Coronary artery (tissue), 2 donors: Measurements from ENCODE around the gene PDK4.

Experiments used
- DNase-seq: peaks from one replicate; pipeline ENCODE4 v3.0.0-alpha.2; 2017; ENCODE audit warnings: low spot score
- H3K27ac ChIP-seq, 2 donors: fragments of 200-600 bp; sonication (generic); one replicate each; pipeline ENCODE4 v1.5.1; 2016 to 2019
- H3K4me3 ChIP-seq: fragments of 200-600 bp; sonication (generic); 2 replicates; pipeline ENCODE4 v1.5.1; 2016; ENCODE audit warnings: mild to moderate bottlenecking, moderate library complexity
- CTCF ChIP-seq: fragments of 200-600 bp; sonication (generic); IDR thresholded peaks from one replicate; pipeline ENCODE4 v1.5.1; 2019; ENCODE audit warnings: antibody characterized with exemption

The PDK4 gene

GRCh38 chr7:95594185-95594584, 2.1 kb downstream of the PDK4 start:
- Histone ChIP-seq H3K27ac (peak overlapping the region; percentile 74 to 90), H3K4me3 (peak overlapping the region; percentile 98)
- no peak for DNase-seq
- TF ChIP-seq CTCF = no peak

- no peak for TF ChIP-seq CTCF
- no peak for DNase-seq
- H3K4me3 ChIP-seq = peak overlapping the region; percentile 98
- peak overlapping the region; percentile 81 to 90 for H3K27ac ChIP-seq
Measured at GRCh38 chr7:95593343-95593742, 3.0 kb downstream of the PDK4 start.

GRCh38 chr7:95592570-95592969, 3.7 kb downstream of the PDK4 start:
- Histone ChIP-seq H3K4me3 (peak overlapping the region; percentile 98), H3K27ac (peak overlapping the region; percentile 81 to 90)
- DNase-seq = no peak
- no peak for TF ChIP-seq CTCF

GRCh38 chr7:95590387-95591248, 5.7 kb downstream of the PDK4 start:
- Histone ChIP-seq H3K27ac (peak overlapping the region; percentile 85 to 90), H3K4me3 (peak overlapping the region; percentile 98)
- no peak for TF ChIP-seq CTCF
- no peak for DNase-seq

GRCh38 chr7:95589766-95590165, 6.5 kb downstream of the PDK4 start:
- no peak for DNase-seq
- TF ChIP-seq CTCF = no peak
- Histone ChIP-seq H3K27ac (peak overlapping the region; percentile 73 to 90), H3K4me3 (peak overlapping the region; percentile 98)

- no peak for DNase-seq
- no peak for TF ChIP-seq CTCF
- Histone ChIP-seq H3K4me3 (peak overlapping the region; percentile 98), H3K27ac (peak overlapping the region; percentile 73 to 90)
Measured at GRCh38 chr7:95589031-95589430, 7.3 kb downstream of the PDK4 start.

GRCh38 chr7:95586951-95587301, 9.4 kb downstream of the PDK4 start:
- peak overlapping the region; percentile 98 for H3K4me3 ChIP-seq
- no peak for TF ChIP-seq CTCF
- H3K27ac ChIP-seq = peak overlapping the region; percentile 33 to 76
- DNase-seq = no peak
